GM12872 (cell line): Measurements from ENCODE around the gene GSK3B.

Experiments
- TF ChIP-seq, protein P1 (sequence below): IDR thresholded peaks from 3 replicates; pipeline ENCODE4 v1.5.1; 2011; ENCODE audit warnings: low read depth, mild to moderate bottlenecking, low read length, moderate library complexity; ENCODE audit not compliant: insufficient read depth

Gene GSK3B

DNA sequence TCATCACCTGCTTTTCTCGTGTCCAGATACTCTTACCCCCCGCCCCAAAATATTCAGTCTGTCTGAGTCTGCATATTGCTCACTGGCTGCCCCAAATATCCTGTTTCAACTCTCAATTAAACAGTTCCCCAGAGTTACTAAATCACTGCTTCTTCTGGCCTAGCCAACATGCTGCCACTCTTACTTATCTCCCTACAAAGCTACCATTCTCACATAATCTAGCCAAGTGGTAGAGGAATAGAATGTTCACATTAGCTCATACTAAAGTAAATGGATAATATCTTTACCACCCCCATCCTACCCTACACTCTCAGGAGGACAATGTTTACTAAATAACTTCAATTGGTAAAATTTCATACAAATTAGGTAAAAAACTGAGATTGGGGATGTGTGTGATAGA is 234.5 kb downstream of the GSK3B start:
- TF ChIP-seq, protein P1, sequence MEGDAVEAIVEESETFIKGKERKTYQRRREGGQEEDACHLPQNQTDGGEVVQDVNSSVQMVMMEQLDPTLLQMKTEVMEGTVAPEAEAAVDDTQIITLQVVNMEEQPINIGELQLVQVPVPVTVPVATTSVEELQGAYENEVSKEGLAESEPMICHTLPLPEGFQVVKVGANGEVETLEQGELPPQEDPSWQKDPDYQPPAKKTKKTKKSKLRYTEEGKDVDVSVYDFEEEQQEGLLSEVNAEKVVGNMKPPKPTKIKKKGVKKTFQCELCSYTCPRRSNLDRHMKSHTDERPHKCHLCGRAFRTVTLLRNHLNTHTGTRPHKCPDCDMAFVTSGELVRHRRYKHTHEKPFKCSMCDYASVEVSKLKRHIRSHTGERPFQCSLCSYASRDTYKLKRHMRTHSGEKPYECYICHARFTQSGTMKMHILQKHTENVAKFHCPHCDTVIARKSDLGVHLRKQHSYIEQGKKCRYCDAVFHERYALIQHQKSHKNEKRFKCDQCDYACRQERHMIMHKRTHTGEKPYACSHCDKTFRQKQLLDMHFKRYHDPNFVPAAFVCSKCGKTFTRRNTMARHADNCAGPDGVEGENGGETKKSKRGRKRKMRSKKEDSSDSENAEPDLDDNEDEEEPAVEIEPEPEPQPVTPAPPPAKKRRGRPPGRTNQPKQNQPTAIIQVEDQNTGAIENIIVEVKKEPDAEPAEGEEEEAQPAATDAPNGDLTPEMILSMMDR: no peak

DNA sequence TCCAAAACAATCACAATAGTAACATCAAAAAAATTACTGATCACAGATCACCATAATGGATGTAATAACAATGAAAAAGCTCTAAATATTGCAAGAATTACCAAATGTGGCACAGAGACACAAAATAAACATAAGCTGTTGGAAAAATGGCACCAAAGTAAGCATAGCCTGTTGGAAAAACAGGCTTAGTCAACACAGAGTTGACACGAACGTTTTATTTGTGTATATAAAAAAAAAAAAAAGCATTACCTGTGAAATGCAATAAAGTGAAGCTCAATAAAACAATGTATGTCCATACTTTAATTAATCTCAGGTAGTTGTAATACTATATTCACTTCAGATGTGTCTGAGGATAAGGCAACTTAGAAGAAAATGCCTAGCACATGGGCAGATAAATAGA is 235.3 kb downstream of the GSK3B start:
- TF ChIP-seq, protein P1: no peak

DNA sequence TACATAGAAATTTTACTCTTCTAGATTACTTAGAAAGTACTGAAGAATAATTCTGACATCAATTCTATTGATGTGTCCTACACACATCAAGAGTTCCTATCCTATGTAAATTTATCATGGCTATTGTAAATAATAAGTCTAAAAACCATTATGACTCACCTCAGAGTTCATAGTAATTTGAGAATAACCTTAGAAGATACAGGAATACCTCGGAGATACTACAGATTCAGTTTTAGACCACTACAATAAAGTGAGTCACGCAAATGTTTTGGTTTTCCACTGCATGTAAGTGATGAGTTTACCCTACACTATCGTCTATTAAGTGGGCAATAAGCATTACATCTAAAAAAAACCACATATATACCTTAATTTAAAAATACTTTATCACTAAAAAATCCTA is 237.6 kb downstream of the GSK3B start:
- TF ChIP-seq, protein P1: no peak

DNA sequence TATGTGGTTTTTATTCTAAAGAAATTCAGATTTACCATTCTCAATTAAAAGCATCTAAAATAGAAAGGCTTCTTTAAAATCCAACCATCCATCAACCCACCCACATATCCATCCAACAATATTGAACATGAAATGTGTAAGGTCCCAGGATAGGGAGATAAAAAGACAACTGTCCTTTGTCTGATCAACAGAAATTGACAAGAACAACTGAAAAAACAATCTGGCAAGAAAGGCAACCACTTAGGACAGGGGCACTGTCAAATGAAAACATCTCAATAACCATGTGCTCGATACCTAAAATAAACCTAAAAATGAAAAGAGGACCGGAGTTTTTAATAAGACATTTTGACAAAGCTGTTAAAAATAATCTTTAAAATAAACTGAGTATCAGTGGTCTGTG is 245.1 kb downstream of the GSK3B start:
- TF ChIP-seq, protein P1: no peak

DNA sequence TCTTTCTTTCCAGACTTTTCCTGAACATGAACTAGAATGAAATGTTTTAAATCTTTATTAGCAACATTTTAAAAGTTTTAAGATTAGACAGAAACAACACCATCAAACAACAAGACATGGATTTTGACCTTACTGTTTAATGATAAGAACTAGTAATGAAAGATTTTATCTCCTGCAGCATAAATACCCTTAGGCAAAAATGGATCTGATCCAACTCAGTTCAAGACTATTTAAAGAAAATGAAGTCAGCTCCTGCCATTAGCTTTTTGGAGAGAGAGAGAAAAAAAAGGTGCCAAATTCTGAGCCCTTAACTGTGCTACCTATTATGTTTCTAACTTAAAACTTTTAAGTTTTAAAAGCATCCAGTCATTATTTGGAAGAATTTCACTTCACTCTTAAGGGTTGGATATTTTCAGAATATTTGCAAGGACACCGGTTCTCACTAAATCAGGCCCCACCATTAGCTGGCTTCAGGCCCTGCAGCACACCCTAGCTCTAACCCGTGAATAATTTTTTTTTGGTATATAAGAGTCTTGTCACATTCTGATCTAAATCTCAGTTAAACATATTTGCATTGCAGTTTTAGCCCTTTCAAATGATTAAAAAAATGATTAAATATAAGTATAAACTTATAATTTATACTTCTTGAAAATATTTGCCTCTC is 252.3 kb downstream of the GSK3B start:
- TF ChIP-seq, protein P1: no peak

DNA sequence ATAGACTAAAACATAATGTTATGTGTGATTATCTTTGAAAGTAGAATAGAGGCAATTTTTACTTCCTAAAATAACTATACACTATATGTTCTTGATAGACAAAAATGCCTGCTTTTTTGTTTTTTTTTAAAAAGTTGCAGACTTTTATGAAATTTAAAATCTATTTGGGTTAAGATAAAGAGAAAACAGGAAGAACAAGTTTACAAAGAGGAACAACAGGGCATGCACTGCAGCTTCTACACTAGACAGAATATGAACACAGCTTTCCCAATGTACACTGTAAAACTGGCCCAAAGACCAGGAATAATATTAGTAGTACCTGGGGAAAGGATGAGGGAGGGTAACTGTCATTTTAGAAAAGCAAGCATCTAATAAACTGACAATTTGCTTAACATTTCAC is 258.7 kb downstream of the GSK3B start:
- TF ChIP-seq, protein P1: no peak

DNA sequence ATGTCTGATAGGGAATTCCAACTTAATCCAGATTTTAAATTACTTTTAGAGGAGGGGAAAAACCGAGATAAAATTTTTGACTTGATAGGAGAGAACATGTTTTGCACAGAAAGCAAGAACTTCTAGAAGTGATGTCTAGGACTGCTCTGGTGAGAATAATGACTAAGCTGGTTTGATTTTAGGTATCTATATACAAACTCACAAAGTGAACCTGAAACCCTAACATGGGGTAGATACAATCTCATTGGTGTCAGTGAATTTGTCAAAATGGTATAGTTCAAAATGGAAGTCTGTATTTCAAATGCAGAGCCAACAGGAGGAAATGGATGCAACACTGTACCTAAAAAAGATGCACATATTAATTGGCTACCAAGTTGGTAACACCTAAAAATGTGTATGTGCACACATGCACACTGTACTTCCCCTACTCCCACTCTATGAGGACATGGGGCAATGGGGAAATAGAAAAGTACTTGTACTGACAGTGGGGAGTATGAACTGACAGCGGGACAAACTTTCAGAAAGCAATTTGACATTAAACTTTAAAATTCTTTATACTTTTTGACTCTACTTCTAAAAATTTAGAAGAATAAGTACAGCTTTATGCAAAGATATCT is 259.4 kb downstream of the GSK3B start:
- TF ChIP-seq, protein P1: no peak
